RWPE2 (cell line): ENCODE data around the gene DNAAF8.

Source experiments
- ATAC-seq: fragments of 200-7000 bp; cut with Tn5 transposase; 3 replicates; pipeline ENCODE4 v1.9.1; 2021; ENCODE audit warnings: low read depth
- DNase-seq: peaks from one replicate; pipeline ENCODE4 v3.0.0-alpha.2; 2020; ENCODE audit warnings: low spot score
- H3K27ac ChIP-seq: fragments of 450-650 bp; 2 replicates; pipeline ENCODE4 v1.5.1; 2017; ENCODE audit warnings: mild to moderate bottlenecking; ENCODE audit not compliant: poor library complexity, severe bottlenecking
- H3K27me3 ChIP-seq: fragments of 250-450 bp; sonication (Bioruptor Pico); 2 replicates; pipeline ENCODE4 v1.5.1; 2021; ENCODE audit warnings: mild to moderate bottlenecking, moderate library complexity; ENCODE audit not compliant: insufficient read depth, poor library complexity, severe bottlenecking
- H3K36me3 ChIP-seq: fragments of 250-450 bp; sonication (Bioruptor Pico); 2 replicates; pipeline ENCODE4 v1.5.1; 2020; ENCODE audit warnings: low read depth, mild to moderate bottlenecking, moderate library complexity
- H3K4me1 ChIP-seq: fragments of 250-450 bp; sonication (Bioruptor Pico); 2 replicates; pipeline ENCODE4 v1.5.1; 2021; ENCODE audit warnings: mild to moderate bottlenecking, moderate library complexity; ENCODE audit not compliant: insufficient read depth, poor library complexity, severe bottlenecking
- H3K4me3 ChIP-seq: fragments of 250-450 bp; sonication (Bioruptor Pico); 2 replicates; pipeline ENCODE4 v1.5.1; 2021; ENCODE audit warnings: mild to moderate bottlenecking, moderate library complexity; ENCODE audit not compliant: severe bottlenecking
- H3K9me3 ChIP-seq: fragments of 250-450 bp; sonication (Bioruptor Pico); 2 replicates; pipeline ENCODE4 v1.5.1; 2021; ENCODE audit warnings: mild to moderate bottlenecking, moderate library complexity; ENCODE audit not compliant: severe bottlenecking
- CTCF ChIP-seq: fragments of 450-650 bp; IDR thresholded peaks from one replicate; pipeline ENCODE4 v1.5.1; 2017; ENCODE audit warnings: mild to moderate bottlenecking, moderate library complexity; ENCODE audit not compliant: poor library complexity, severe bottlenecking

Gene DNAAF8

GRCh38 chr16:4785758-4786433, 51.6 kb downstream of the DNAAF8 start:
- Histone ChIP-seq H3K36me3 (no peaks in the 10 kb centered on the region), H3K27me3 (no peaks in the 10 kb centered on the region), H3K27ac (no peak overlapping the region), H3K4me3 (no peak overlapping the region), H3K4me1 (no peaks in the 10 kb centered on the region), H3K9me3 (no peaks in the 10 kb centered on the region)
- DNase-seq (no peak), ATAC-seq (no peak)
- no peak for TF ChIP-seq CTCF

GRCh38 chr16:4787068-4787467, 52.7 kb downstream of the DNAAF8 start:
- no peak for TF ChIP-seq CTCF
- Histone ChIP-seq H3K4me1 (no peaks in the 10 kb centered on the region), H3K36me3 (no peaks in the 10 kb centered on the region), H3K4me3 (no peak overlapping the region), H3K9me3 (no peaks in the 10 kb centered on the region), H3K27ac (no peak overlapping the region), H3K27me3 (no peaks in the 10 kb centered on the region)
- ATAC-seq, result no peak
- no peak for DNase-seq

GRCh38 chr16:4787627-4788482, 53.5 kb downstream of the DNAAF8 start, which contains the start of gene SEPTIN12:
Gene SEPTIN12 (minus strand): TSS chr16:4788345. CDS start chr16:4787645, 700 bp downstream.
- no peaks in the 10 kb centered on the region for H3K9me3 ChIP-seq
- TF ChIP-seq CTCF, result no peak
- ATAC-seq (no peak), DNase-seq (no peak)
- no peaks in the 10 kb centered on the region for H3K27me3 ChIP-seq
- no peaks in the 10 kb centered on the region for H3K36me3 ChIP-seq
- no peak within 1 kb of the TSS for H3K27ac ChIP-seq
- H3K4me1 ChIP-seq, result no peaks in the 10 kb centered on the region
- no peak within 1 kb of the TSS for H3K4me3 ChIP-seq

- TF ChIP-seq CTCF, result no peak
- ATAC-seq (no peak), DNase-seq (no peak)
- Histone ChIP-seq H3K4me1 (no peaks in the 10 kb centered on the region), H3K4me3 (no peak overlapping the region), H3K27me3 (no peaks in the 10 kb centered on the region), H3K9me3 (no peaks in the 10 kb centered on the region), H3K27ac (no peak overlapping the region), H3K36me3 (no peaks in the 10 kb centered on the region)
These were observed 54.2 kb downstream of the DNAAF8 start for GRCh38 chr16:4788489-4788889.

GRCh38 chr16:4788910-4789309, 54.6 kb downstream of the DNAAF8 start:
- no peaks in the 10 kb centered on the region for H3K4me1 ChIP-seq
- H3K27me3 ChIP-seq, result no peaks in the 10 kb centered on the region
- ATAC-seq (no peak), DNase-seq (no peak)
- H3K36me3 ChIP-seq, result no peaks in the 10 kb centered on the region
- H3K27ac ChIP-seq, result no peak overlapping the region
- H3K9me3 ChIP-seq, result no peaks in the 10 kb centered on the region
- TF ChIP-seq CTCF, result no peak
- H3K4me3 ChIP-seq, result no peak overlapping the region
